Measurements from ENCODE around the gene BRMS1.

DNA sequence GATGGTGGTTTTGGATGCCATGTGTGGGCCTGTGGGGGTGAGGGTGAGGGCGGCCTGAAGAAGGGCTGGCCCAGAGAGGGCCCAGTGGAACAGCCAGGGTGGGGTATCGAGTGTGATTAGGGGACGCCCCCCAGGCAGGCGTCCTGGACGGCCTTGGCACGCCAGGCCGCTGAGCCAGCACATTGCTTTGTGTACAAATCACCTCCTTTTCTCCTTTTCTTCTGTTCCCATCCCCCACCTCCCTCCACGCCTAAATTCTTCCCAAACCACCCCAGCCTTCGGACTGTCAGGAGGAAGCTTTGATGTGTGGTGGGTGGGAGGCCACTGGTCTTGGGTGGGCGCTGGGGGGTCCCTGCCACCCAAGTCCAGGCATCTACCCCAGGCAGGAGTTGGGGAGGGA is 20.2 kb downstream of the BRMS1 start:
- TF ChIP-seq GATA2 (IDR thresholded peaks at IDR 0.05; ENCODE audit: low read depth, low read length) (no peak), GATA3 (IDR thresholded peaks at IDR 0.05; ENCODE audit: low read depth, low read length) (no peak)
